22Rv1 (cell line): Measurements from ENCODE around the gene KRTAP17-1.

Experiments
- CTCF ChIP-seq: fragments of 450-650 bp; IDR thresholded peaks from 2 replicates; pipeline ENCODE4 v1.5.1; 2017; ENCODE audit warnings: mild to moderate bottlenecking
- ZFX ChIP-seq: fragments of 450-650 bp; IDR thresholded peaks from 2 replicates; pipeline ENCODE4 v1.6.1; 2017; ENCODE audit warnings: antibody characterized with exemption, borderline replicate concordance

GRCh38 chr17:41327411-41328120, 12.1 kb upstream of the KRTAP17-1 start:
- TF ChIP-seq CTCF (no peak), ZFX (no peak)
